Pancreas (tissue), 10 donors: Measurements from ENCODE around the gene GREM1. TPM values are rescaled to one million over a fixed set of nuclear protein-coding genes. Genes with fewer than 3 reads are reported as not detected.
A peak's percentile ranks its signal among the peaks of the same experiment; 100 is the strongest.

Source experiments
- ATAC-seq, 4 donors: fragments of 200-7000 bp; cut with Tn5 transposase; one replicate each; pipeline versions ENCODE4 v1.8.0 to v1.9.1; 2020; ENCODE audit warnings: mild to moderate bottlenecking in 4 of 4, moderate library complexity in 4 of 4
- DNase-seq, 6 donors: peaks; one replicate each; pipeline ENCODE4 v3.0.0-alpha.2; 2020
- FAIRE-seq: peaks from 2 replicates; lab custom pipeline; 2012; peaks lifted over from hg19 to GRCh38; lab: Jason Lieb, UNC
- H3K27ac ChIP-seq, 4 donors: fragments of 200-600 bp; sonication (generic); 1 replicate in 3 of 4; 2 replicates in 1 of 4; pipeline versions ENCODE4 v1.5.0 to v1.8.0; 2020
- H3K27me3 ChIP-seq, 4 donors: fragments of 200-600 bp; one replicate each; pipeline ENCODE4 v1.8.0; 2021
- H3K36me3 ChIP-seq, 3 donors: fragments of 200-600 bp; sonication (generic) in 1 of 3; one replicate each; pipeline versions ENCODE4 v1.5.0 to v1.8.0; 2020 to 2021
- H3K4me1 ChIP-seq, 3 donors: fragments of 200-600 bp; one replicate each; pipeline ENCODE4 v1.8.0; 2021
- H3K4me3 ChIP-seq, 4 donors: fragments of 200-600 bp; sonication (generic) in 2 of 4; one replicate each; pipeline versions ENCODE4 v1.5.0 to v1.8.0; 2020 to 2021
- H3K9me3 ChIP-seq, 4 donors: fragments of 200-600 bp; one replicate each; pipeline ENCODE4 v1.8.0; 2021
- WGBS, 2 donors: extraction: QIAGEN DNeasy Blood & Tissue Kit; methylation state at CpG; one replicate each; pipeline ENCODE4 v1.1.7; 2013; 5-methylcytosine and 5-hydroxymethylcytosine counted together
- intact Hi-C, 3 donors: fragments of 100-400 bp; cut with DNase I; formaldehyde crosslinking; loops; one replicate each; pipeline versions ENCODE4 v1.11.1 to v1.14.2; 2022
- polyA plus RNA-seq, 2 donors: library from polyadenylated mRNA; stranded (reverse); fragments of 200-250 nt; gene quantifications; one replicate each; pipeline ENCODE4 v1.2.3, GENCODE V29; 2013
- total RNA-seq, 6 donors: library from RNA; stranded (reverse); fragmentation: NEBNext Ultra II Directional in 4 of 6; extraction: Animal tissue kit (Norgen Biotek cat#: 25700) in 4 of 6; gene quantifications; one replicate each; pipeline versions ENCODE4 v1.2.1 to v1.2.4, GENCODE V29; 2021 to 2023
- TF ChIP-seq, protein P1 (sequence below), 4 donors: fragments of 200-600 bp; sonication (generic) in 3 of 4; IDR thresholded peaks; one replicate each; pipeline versions ENCODE4 v1.5.0 to v1.8.0; 2021; ENCODE audit warnings: antibody characterized with exemption in 4 of 4
- donor health status: healthy with polysubstance abuse.
- donor health status: DM: no; HTN: no; CAD: no; lungs with moderate emphysema.
- donor health status: DM: no; HTN: no; CAD: no.
- donor health status: control.
- donor health status: control.
- donor health status: Bipolar disorder and iron deficiency.
- donor health status: DM: yes; HTN: yes; CAD: no.
- donor health status: DM: no; HTN: no; CAD: no.
- donor health status: DM: no; HTN: no; CAD: no.
- donor health status: DM: yes; HTN: yes; CAD: no.

The GREM1 gene
- total and polyA plus RNA-seq, 8 donors: 0.24 to 4.8 (median 0.83) TPM

DNA sequence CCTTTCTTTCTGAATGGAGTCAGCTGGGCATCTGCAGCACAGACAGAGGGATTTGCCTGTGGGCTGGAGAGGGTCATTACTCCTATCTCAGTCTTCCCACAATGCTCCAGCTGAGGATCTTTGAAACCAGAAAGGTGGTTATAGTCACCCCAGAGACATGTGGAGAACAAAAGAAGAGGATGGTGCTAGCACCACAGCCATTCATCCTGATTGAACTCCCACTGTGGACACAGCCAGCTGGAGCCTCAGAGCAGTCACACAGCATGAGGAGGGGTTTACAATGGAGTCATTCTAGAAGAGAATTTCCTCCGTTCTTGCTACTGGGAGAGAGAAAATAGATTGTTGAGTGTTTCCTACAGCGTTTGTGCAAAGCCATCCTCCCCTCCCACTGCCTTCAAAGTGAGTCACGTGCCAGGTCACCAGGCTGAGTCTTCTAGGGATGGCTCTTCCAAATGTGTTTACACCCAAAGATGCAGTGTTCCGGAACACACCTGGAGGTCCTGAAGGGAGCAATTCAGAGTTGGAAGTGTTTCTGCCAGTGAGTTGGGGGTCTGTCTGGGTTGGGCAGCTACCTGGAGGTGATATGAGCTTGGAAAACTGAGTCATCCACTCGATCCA, 18.9 kb upstream of the GREM1 start:
- DNase-seq: no peak
- WGBS, 2 donors: 90 to 91% methylated on average over 5 of the region's 5 CpGs
- Histone ChIP-seq H3K27me3 (no peaks in the 10 kb centered on the region), H3K27ac (no peak overlapping the region), H3K9me3 (no peaks in the 10 kb centered on the region), H3K4me1 (peaks cover 4 to 8% (median 5%) of the 10 kb centered on the region in 3 donors), H3K4me3 (no peak overlapping the region), H3K36me3 (no peaks in the 10 kb centered on the region)
- no peak for ATAC-seq
- TF ChIP-seq, protein P1, sequence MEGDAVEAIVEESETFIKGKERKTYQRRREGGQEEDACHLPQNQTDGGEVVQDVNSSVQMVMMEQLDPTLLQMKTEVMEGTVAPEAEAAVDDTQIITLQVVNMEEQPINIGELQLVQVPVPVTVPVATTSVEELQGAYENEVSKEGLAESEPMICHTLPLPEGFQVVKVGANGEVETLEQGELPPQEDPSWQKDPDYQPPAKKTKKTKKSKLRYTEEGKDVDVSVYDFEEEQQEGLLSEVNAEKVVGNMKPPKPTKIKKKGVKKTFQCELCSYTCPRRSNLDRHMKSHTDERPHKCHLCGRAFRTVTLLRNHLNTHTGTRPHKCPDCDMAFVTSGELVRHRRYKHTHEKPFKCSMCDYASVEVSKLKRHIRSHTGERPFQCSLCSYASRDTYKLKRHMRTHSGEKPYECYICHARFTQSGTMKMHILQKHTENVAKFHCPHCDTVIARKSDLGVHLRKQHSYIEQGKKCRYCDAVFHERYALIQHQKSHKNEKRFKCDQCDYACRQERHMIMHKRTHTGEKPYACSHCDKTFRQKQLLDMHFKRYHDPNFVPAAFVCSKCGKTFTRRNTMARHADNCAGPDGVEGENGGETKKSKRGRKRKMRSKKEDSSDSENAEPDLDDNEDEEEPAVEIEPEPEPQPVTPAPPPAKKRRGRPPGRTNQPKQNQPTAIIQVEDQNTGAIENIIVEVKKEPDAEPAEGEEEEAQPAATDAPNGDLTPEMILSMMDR (IDR thresholded peaks at IDR 0.05): no peak
- intact Hi-C loops: no loop called here
- FAIRE-seq: no peak

DNA sequence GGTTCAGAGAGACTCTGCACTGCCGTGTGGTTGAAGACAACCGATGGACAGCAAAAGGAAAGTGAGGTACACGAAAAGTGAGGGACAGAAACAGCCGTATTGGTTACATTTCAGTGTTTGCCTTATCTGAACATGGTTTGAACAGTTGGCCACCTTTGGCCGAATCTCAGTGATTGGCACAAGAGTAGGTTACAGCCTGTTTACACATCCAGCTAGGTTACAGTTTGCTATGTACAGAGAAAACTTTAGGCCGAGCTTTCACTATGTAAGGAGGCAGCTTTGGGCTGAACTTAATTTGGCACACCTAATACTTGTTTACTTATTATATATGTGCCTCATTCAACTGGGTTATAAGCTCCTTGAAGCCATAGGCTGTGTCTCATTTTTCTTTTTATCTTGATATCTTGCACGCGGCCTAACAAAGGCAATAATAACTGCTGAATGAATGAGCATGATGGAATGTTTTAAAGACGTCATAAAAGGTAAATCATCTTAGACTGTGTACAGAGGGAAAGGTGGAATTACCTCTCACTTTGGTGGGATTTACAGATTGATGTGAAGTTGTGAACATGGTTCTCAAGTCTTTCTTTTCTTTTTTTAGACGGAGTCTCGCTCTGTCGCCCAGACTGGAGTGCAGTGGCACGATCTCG, 17.2 kb upstream of the GREM1 start:
- Histone ChIP-seq H3K4me1 (peaks cover 0 to 8% (median 4%) of the 10 kb centered on the region in 3 donors), H3K36me3 (no peaks in the 10 kb centered on the region), H3K27me3 (no peaks in the 10 kb centered on the region), H3K4me3 (no peak overlapping the region), H3K9me3 (no peaks in the 10 kb centered on the region), H3K27ac (peak overlapping the region in 3 of 4 donors; percentile 1 to 38 (median 14))
- TF ChIP-seq, protein P1 (IDR thresholded peaks at IDR 0.05): no peak
- WGBS, 2 donors: 43 to 57% methylated on average over 12 to 14 of the region's 14 CpGs
- DNase-seq (peak in 4 of 6 donors; percentile 41 to 52 (median 48)), FAIRE-seq (no peak), ATAC-seq (peak; percentile 88 to 96 (median 91))
- intact Hi-C loops: no loop called here

DNA sequence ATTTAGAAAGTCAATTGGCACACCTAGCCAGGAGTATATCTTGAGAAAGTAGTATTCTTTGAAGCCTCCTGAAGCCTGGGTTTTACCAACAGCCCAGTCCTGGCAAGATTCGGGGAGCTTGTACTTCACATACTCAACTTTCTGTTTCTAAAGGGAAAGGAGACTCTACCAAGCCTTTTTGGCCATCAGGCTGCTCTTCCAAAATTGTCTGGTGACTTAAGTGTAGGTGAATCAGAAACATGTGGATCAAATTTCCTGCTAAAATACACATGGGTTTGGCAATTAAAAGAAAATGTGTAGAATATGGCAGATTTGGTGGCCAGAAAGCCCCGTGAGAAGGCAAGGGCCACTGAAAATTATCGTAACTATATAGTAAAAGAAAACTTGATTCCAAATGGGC, 15.9 kb upstream of the GREM1 start:
- intact Hi-C loops: no loop called here
- Histone ChIP-seq H3K4me3 (no peak overlapping the region), H3K9me3 (no peaks in the 10 kb centered on the region), H3K36me3 (no peaks in the 10 kb centered on the region), H3K27ac (no peak overlapping the region), H3K27me3 (no peaks in the 10 kb centered on the region), H3K4me1 (peaks cover 0 to 8% (median 4%) of the 10 kb centered on the region in 3 donors)
- FAIRE-seq (no peak), ATAC-seq (no peak), DNase-seq (no peak)
- TF ChIP-seq, protein P1 (IDR thresholded peaks at IDR 0.05): no peak
- 62 to 66% methylated on average over 3 of the region's 3 CpGs for WGBS, 2 donors

DNA sequence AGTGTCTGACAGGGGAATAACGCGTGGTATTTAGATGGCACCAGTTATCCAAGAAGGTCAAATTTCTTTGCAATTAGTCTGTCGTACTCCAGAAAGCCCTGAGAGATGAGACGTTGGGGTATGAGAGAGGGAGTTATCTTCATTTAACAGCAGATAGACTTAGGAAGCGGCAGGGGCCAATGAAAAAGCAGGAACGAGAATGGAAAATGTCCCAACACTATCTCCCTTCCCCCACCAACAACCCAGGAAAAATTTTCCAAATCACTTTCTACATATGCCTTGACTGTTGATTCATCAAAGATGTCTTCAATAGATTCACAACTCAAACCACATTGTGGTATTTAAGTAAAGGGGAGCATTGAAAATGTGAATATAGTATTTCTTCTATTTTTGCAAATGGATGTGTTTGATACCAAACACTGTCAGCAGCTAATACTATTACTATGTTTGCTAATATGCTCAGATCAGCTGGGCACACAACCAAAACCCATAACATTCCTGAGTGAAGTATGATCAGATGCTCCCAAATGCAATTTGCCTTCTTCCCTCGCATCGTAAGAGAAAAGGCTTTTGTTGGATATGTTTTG, 13.3 kb upstream of the GREM1 start:
- H3K27me3 ChIP-seq: no peaks in the 10 kb centered on the region
- H3K9me3 ChIP-seq: no peaks in the 10 kb centered on the region
- H3K4me3 ChIP-seq: no peak overlapping the region
- H3K4me1 ChIP-seq: peaks cover 4 to 8% (median 5%) of the 10 kb centered on the region in 3 donors
- intact Hi-C loops: no loop called here
- 64 to 71% methylated on average over 8 of the region's 8 CpGs for WGBS, 2 donors
- TF ChIP-seq, protein P1 (IDR thresholded peaks at IDR 0.05): no peak
- H3K27ac ChIP-seq: no peak overlapping the region
- H3K36me3 ChIP-seq: no peaks in the 10 kb centered on the region
- FAIRE-seq: no peak
- no peak for ATAC-seq
- DNase-seq: no peak
